Measurements from ENCODE around the gene UNC5CL.

The UNC5CL gene, protein sequence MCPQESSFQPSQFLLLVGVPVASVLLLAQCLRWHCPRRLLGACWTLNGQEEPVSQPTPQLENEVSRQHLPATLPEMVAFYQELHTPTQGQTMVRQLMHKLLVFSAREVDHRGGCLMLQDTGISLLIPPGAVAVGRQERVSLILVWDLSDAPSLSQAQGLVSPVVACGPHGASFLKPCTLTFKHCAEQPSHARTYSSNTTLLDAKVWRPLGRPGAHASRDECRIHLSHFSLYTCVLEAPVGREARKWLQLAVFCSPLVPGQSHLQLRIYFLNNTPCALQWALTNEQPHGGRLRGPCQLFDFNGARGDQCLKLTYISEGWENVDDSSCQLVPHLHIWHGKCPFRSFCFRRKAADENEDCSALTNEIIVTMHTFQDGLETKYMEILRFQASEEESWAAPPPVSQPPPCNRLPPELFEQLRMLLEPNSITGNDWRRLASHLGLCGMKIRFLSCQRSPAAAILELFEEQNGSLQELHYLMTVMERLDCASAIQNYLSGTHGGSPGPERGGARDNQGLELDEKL

DNA sequence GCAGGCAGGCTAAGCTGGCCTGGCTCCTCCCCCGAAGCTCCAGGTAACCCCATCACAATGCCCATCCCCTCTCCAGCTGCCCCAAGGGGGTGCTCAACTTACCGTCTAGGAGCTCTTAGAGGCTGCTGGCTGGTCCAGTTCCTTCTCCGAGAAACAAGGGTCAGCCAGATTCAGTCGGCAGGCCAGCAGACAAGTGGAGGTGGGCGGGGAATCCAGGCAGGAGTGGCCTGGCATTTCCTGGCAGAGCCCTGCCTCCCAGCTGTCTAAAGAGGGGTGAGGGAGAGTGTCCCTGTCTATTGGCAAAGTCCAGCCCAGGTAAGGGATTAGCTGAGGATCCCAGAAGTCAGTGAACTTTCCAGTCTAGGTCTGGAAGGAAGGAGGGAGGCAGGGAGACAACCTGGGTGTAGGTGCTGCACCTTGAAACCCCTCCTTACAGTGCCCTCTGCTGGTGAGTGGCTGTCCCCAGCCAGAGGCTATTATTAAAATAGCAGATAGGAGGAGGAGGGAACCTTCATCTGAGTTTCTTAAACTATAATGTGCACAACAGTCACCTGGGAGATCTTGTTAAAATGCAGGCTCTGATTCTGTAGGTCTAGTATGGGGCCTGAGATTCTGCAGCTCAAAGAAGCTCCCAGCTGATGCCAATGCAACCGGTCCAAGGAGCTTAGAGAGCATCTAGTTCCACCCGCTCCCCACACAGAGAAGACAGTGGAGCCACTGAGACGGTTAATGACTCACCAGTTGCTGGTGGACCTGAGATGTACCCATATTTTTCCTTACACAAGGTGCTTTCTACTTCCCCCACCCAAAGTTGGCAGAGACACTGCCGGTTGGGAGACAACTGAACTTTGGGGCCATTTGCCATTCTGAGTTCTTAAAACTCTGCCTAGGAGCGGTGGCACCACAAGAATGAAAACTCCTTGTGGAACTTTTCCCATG lies at the start of gene UNC5CL:
TSS of gene UNC5CL (minus strand) at position 162 of the 939 bp plus-strand sequence. CDS start 4,147 bp downstream, outside the sequence.
- peak; percentile 5 to 47 (median 16) for DNase-seq

DNA sequence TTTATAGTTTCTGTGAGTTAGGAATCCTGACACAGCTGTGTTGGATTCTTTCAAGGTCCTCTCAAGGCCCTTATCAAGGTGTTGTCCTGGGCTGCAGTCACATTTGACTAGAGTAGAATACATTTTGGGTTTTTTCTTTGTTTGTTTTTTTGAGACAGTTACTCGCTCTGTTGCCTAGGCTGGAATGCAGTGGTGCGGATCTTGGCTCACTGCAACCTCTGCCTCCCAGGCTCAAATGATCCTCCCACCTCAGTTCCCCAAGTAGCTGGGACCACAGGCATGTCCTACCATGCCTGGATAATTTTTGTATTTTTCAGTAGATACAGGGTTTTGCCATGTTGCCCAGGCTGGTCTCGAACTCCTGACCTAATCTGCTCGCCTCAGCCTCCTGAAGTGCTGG lies 49.4 kb upstream of the UNC5CL start:
- no peak for DNase-seq

DNA sequence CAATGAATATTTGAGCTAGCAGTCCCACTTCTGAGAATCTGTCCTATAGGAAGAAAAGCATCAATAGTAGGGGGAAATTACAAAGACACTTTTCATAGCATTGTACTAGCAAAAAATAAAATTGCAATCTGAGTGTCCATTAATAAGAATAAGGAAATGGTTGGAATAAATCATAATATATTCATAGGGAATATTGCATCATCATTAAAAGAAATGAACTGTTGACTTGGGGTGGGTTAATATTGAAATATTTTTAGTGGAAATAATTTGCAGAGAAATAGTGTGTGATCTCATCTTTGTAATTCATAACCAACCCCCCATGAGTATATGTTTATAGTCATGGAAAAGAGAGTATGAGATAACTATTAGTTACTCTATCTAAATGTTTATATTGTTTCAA lies 46.2 kb upstream of the UNC5CL start:
- DNase-seq = no peak

DNA sequence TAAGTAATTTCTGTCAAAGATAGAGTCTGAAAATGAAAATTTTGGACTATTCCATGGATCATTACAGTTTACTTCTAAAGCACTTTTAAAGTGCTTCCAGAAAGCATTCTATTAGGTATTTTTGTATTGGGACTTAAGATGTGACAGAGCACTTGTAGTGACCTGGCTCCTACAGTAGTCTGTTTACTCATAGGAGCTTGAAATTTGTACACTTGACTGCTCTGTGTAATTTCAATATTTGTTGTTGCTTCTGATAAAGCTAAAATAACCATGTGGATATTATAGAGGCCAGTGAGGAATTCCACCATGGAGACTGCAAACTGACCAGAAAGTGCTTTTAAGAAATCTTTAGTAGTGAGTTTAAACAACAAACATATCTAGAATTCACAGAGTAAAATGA lies 44.1 kb upstream of the UNC5CL start:
- DNase-seq = no peak

DNA sequence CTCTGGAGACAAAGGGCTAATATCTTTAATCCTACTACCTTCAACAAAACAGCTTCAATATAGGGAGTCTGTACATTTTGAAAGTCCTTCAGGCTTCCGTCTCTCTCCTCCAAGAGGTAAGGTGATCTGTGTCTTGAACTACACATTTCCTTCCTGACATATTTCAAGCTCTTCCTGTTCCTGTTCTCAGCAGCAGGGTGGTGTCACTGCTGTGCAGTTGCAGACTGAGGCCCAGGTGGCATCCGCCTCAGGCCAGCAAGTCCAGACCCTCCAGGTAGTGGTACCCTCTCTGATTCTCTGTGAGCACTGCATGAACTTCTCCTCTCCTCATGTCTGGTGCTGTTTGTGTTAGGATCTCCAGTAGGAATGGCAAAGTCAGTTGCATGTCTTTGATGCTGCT lies 41.6 kb upstream of the UNC5CL start:
- peak in 5 of 6 experiments; percentile 3 to 47 (median 18) for DNase-seq

DNA sequence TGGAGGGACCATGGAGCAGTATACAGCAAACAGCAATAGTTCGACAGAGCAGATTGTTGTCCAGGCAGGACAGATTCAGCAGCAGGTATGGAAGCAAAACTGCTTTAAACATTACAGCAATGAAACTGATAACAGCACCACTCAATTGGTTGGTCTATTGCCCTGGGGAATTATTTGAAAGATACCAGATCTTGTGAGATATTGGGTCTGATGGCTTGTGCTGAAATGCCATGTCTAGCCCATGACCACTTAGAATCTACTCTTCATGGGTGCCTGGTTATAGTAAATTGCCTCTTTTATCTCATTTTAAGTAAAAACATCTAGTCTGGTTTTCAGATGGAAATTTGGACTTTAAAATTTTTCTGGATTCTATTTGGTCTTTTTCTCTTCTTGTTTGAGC lies 40.1 kb upstream of the UNC5CL start:
- DNase-seq = no peak

DNA sequence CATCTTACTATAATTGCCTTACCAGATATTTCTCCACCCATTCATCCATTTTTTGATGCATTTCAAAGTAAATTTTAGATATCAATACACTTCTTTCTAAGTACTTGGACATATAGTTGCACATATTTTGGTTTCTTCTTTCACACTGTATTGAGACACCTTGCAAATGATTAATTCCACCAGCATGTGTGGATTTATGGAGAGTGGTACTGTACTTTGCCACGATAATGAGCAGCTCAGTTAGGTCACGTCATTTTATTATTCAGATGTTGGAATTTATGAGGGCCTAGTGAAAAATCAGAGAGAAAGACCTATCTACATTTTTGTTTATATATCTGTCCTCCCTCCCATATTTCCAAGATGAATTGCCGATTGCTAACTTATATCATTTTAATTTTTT lies 39.1 kb upstream of the UNC5CL start:
- DNase-seq = no peak

DNA sequence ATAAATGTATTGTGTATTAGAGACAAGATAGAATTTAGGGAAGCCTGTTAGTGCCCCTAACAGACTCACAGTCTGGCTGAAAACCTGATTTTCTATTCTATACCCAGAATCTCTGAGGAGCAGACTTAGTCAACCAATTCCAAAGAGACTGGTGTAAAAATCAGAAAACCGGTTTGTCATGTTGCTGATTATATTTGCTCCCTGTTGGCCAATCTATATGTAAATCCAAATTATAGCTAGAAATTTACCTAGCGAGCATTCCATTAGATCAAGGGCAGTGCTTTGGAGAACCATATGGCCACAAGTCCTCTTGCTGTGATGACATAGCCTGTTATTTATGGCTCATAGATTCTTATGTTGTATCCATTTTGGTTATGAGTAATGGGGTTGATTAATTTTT lies 38.5 kb upstream of the UNC5CL start:
- no peak for DNase-seq

DNA sequence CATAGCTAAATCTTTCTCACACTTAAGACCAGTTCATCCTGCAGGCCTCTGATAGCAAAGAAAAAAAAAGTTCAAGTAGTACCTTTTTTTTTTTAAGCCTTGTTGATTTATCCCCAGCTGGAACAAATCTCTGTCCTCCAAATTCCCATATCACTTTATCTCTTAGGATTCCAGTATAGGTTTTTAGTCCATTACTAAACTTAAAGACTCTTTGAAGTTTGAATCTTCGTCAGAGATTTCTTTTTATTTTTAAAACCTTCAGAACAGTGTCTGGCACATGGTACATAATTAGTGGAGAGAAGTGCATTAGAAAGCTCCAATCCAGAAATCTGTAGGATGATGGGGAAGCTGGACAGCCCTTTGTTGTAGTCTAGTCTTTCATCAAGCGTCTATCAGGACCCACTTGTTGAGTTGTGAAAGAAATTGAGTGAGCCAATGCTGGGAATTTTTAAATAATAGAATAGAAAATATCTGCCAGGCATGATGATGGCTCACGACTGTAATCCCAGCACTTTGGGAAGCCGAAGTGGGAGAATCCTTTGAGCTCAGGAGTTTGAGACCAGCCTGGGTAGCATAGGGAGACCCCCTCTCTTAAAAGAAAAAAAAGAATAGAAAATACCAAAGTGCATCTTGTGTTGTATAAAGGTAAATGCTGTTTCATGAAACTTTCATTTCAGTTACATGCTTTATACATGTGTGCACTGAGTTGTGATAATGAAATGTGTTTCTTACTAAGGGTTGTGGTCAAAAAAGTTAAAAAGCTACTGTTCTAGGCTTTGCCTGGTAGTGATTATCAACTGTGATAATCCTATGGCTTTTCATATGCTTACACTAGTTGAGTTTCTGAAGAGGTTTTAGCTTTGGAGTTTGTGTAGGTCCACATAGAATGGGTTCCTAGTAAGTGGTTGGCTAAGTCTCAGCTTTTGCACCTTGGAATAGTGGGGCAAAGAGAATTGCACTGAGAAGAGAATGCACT lies 36.9 kb upstream of the UNC5CL start:
- DNase-seq = no peak

DNA sequence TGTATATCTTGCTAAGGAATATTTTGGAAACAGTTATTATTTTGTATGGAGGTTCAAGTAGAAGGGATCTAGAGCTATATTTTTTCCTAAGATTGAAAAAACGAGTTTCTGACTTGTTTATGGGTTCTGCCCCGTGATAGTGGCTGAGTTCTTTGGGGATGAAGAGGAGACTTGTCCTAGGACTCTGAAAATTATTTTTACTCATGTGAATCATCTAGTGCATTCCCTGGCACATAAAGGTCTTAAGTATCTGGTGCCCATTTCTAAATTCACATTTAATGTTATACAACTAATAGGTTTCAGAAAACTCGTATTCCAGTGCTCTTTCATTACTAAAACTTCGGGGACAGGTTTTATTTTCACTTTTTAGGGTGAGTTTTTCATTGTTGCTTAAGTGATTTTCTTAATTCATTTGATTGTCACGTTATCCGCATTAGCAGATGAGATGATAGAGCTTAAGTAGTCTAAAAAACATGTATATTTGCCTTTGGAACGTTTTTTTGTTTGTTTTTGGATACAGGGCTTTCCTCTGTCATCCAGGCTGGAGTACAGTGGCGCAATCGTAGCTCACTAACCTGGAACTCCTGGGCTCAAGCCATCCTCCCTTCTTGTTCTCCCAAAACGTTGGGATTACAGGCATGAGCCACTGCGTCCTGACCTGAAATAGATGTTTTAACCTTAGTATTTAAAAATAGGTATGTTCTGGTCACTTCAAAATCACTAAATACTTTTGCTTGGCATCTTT lies 35.8 kb upstream of the UNC5CL start:
- DNase-seq = no peak

DNA sequence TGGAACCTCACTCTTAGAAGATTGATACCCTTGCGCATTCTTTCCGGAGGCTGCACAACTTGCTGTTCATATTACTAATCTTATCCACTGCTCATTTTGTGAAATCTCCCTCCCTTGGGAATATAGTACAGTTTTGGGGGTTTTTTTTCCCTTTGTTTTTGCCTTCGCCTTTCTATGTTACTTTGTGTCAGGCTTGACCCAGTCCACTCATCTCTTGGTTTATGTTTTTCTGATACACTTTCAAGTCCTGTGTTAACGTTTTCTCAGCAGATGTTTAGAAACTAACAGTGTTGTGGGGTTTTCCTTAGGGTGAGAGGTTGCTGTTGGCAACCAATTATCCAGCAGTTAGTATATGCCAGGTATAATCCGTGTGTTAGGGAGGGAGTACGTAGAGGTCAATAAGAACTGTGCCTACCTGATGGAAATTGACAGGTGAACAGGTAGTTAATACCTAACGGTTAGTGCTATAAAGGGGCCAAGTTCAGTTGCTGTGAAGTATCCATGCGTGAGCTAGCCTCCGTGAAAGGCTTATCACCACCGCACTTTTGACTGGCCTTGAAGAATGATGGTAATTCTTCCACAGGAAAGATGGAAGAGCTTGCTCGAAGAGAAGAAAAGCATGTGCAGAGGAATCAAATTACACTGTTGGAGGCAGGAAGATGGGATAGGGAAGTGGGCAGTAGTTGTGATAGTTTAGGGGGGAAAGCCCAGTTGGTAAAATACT lies 35.1 kb upstream of the UNC5CL start:
- peak in 4 of 6 experiments; percentile 7 to 48 (median 22) for DNase-seq

DNA sequence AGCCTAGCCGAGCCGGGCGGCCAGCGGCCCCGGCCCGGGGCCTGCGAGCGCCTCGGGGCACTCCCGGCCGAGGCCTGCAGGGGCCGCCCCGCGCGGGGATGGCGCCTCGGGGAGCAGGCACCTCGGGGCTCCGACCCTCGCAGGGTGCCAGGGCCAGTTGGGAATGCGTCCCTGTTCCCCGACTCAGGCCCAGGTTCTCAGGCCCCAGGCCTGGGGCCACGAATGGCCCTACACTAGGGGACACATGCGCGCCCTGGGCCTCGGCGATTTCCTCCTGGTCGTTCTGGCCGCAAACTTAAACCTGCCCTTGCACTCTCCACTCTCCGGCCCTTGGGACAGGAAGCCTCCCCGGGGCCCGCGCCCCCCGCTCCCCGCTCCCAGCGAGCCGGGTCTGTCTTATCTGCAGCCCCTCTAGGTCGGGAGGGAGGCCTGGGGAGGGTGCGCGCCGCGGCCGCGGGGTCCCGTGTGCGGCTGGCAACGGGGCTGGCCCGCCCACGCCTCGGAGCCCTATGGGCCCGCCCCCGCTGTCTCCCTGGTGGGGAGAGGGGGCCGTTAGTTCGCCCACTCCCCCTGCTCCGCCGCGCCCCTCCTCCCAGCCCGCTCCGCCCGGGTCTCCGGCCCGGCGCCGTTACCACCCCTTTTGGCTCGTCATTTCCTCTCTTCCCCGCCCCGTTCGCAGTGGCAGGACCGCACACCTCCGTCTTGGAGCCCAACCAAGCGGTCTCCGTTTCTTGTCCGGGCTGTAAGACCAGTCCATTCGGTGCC lies 34.4 kb upstream of the UNC5CL start:
- peak; percentile 61 to 83 (median 74) for DNase-seq

DNA sequence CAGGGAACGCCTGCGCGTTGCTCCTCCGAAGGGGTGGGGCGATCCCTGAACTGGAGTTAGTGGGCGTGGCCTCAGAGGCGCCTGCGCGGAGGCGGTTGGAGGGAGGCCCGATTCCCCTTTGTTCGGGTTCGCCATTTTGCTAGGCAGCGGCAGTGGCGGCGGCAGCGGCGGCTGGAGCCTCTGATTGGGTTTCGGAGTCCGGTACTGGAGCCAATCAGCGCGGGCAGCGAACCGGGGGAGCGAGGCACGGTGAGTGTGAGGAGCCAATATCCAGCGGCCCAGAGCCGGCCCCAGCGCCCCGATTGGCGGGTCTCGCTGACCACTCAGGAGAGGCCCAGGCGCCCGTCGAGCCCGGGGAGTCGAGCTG lies 33.8 kb upstream of the UNC5CL start, which contains the start of gene NFYA:
TSS of gene NFYA (plus strand) at position 139 of the 367 bp plus-strand sequence. CDS start 6,116 bp downstream, outside the sequence.
- peak; percentile 100 for DNase-seq

DNA sequence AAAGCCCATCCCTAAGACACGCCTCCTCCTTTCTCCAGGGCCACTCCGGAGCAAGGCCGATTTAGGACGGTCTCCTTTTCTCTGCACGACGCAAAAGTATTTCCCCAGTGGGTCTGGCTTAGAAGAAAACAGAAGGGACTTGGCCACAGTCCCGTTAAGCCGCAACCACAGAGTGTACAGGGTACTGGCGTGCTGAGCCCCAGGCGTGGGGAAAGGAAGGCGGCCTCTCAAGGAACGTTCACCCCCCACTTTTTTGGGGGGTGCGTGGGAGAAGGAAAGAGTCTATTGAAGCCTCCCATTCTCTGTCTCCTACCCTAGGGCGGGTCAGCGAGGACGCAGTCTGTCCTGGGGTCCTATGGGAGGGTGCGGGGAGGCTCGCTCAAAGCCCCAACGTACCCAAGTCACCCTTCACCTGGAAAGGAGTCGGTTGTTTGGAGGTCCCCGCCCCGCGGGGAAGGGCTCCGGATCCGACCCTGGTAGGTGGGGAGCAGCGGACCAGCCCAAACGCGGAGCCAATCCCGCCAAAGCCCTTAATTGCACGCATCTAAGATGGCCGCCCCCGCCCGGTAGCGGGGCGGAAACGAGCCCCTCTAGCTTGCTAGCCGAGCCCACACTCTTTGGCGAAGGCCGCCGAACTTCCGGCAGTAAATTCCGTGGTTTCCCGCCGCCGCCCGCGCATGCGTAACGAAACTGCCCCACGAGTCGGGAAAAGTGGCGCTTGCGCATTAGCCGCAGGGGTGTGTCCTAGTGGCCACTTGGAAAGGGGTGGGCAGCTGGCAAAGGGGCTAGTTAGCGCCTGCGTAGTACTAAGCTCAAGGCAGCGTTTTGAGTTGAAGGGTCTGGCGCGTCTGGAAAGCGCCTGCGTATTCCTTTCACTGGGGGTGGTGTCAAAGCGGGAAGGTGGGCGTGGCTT lies 33.2 kb upstream of the UNC5CL start, which contains the start of gene OARD1:
TSS of gene OARD1 (minus strand) at position 434 of the 913 bp plus-strand sequence. CDS start 722 bp downstream, outside the sequence.
- DNase-seq = peak; percentile 100

DNA sequence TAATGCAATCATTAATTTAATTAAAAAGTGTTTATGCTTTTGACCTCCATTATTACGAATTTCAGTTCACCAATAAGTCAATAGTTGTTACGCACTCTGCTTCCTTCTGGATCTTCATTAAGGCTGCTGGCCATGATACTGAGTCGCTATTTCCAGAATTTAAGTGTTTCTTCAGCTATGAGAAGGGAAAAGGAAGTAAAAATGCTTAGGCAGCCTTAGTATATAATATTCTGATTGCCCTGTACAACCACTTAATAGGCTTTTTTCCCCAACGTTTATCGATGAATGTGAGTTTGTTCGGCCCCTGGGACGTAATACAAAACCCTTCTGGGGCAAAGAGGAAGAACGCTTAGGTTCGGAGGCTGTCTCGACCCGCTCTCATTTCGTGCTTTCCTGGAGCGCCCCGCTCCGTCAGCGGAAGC lies 32.5 kb upstream of the UNC5CL start:
- DNase-seq = no peak

DNA sequence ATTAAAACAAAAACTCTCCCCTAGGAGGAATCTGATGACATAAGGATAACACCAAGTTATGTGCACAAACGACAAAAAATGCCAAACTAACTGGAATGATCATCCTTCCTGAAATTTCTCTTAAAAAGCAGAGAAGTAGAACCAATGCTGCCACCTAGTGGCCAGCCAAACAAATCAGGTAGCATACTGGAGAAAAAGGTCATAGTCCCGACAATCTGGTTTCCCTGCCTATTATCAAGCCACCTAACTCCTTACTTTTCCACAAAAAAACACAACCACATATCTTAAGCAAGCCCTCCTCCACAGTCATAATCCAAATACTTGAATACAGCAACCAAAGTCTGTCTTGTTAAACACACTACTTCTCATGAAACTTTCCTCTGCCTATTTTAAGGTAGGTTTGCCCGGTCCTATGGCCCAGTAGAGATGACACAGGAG lies 27.9 kb upstream of the UNC5CL start:
- DNase-seq = peak; percentile 6 to 62 (median 41)

DNA sequence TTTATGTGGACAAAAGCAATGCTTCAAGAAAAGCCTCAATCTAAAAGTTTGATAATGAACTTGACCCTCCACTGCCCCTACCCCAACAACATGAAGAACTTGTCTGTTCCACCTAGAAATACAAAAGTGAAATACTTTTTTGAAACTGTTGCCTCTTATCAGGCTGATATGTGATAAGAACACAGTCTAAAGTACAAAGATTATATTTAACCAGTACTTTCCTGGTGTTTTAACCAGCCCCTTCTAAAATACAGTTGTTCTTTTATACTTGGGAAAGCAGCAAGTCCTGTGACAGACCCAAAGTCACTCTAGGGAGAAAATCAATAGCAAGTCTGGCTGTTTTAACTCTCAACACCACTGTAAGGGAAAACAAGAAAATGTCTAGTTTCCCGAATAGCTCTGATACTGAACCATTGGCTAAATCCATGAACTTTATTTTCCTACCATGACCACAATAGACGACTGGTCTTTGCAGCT lies 26.6 kb upstream of the UNC5CL start:
- no peak for DNase-seq

DNA sequence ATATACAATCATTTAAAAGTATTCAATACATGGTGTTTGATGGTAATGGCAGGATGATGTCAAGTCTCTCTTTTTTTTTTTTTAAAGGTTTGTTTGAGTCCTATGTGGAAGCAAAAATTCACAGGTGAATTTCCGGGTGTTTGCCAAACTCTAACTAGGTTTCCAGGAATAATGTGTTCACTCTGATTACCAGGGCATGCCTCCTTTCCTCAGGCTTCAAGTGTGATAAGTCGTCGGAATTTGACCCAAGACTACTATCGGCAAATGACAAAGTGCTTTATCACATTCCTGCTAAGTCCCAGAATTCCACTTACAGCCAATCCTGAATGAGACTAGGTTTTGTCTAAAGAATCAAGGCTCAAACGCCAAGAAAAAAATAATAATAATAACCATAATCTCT lies 25.8 kb upstream of the UNC5CL start:
- DNase-seq = no peak

All from stimulated activated naive CD4-positive, alpha-beta T cell (primary cell).